ENCODE results near the gene AGAP1.

AGAP1 gene

GRCh38 chr2:235552671-235553070, 58.8 kb downstream of the AGAP1 start:
- no peak for DNase-seq

GRCh38 chr2:235553291-235553690, 59.4 kb downstream of the AGAP1 start:
- DNase-seq, result no peak

GRCh38 chr2:235553696-235554100, 59.9 kb downstream of the AGAP1 start:
- no peak for DNase-seq

- no peak for DNase-seq
Observed at GRCh38 chr2:235554385-235554784, 60.5 kb downstream of the AGAP1 start.

- DNase-seq, result no peak
Observed at GRCh38 chr2:235554936-235555335, 61.1 kb downstream of the AGAP1 start.

GRCh38 chr2:235555371-235555770, 61.5 kb downstream of the AGAP1 start:
- no peak for DNase-seq

GRCh38 chr2:235556086-235556485, 62.2 kb downstream of the AGAP1 start:
- DNase-seq, result no peak

GRCh38 chr2:235556901-235557300, 63.1 kb downstream of the AGAP1 start:
- no peak for DNase-seq

GRCh38 chr2:235557903-235558302, 64.1 kb downstream of the AGAP1 start:
- no peak for DNase-seq

- DNase-seq, result no peak
Observed at GRCh38 chr2:235558572-235558971, 64.7 kb downstream of the AGAP1 start.

- no peak for DNase-seq
Observed at GRCh38 chr2:235560345-235560744, 66.5 kb downstream of the AGAP1 start.

GRCh38 chr2:235561450-235561849, 67.6 kb downstream of the AGAP1 start:
- no peak for DNase-seq

GRCh38 chr2:235562065-235562747, 68.4 kb downstream of the AGAP1 start:
- no peak for DNase-seq

- no peak for DNase-seq
Observed at GRCh38 chr2:235563056-235563910, 69.4 kb downstream of the AGAP1 start.

GRCh38 chr2:235564066-235564465, 70.2 kb downstream of the AGAP1 start:
- no peak for DNase-seq

- DNase-seq, result no peak
Observed at GRCh38 chr2:235564884-235565530, 71.2 kb downstream of the AGAP1 start.

GRCh38 chr2:235566415-235566814, 72.6 kb downstream of the AGAP1 start:
- no peak for DNase-seq

GRCh38 chr2:235566931-235567495, 73.2 kb downstream of the AGAP1 start:
- no peak for DNase-seq

- no peak for DNase-seq
Observed at GRCh38 chr2:235567842-235568241, 74.0 kb downstream of the AGAP1 start.

- DNase-seq, result no peak
Observed at GRCh38 chr2:235568431-235568830, 74.6 kb downstream of the AGAP1 start.

- DNase-seq, result no peak
Observed at GRCh38 chr2:235569837-235570236, 76.0 kb downstream of the AGAP1 start.

- DNase-seq, result no peak
Observed at GRCh38 chr2:235570256-235570655, 76.4 kb downstream of the AGAP1 start.

- DNase-seq, result no peak
Observed at GRCh38 chr2:235570966-235571692, 77.3 kb downstream of the AGAP1 start.
